GM21825 (cell line): ENCODE measurements around the gene ZNF382.
"Not testable (repeated sequence)": the region's sequence is repeated elsewhere in the genome, so short reads cannot be mapped to it uniquely, and the experiment has no call there.

ENCODE experiments used
- ATAC-seq: cut with Tn5 transposase; IDR thresholded peaks from one replicate; pipeline ENCODE4 v1.9.1; 2021; ENCODE audit warnings: mild to moderate bottlenecking, moderate library complexity; ENCODE audit not compliant: unreplicated experiment

Gene ZNF382

DNA sequence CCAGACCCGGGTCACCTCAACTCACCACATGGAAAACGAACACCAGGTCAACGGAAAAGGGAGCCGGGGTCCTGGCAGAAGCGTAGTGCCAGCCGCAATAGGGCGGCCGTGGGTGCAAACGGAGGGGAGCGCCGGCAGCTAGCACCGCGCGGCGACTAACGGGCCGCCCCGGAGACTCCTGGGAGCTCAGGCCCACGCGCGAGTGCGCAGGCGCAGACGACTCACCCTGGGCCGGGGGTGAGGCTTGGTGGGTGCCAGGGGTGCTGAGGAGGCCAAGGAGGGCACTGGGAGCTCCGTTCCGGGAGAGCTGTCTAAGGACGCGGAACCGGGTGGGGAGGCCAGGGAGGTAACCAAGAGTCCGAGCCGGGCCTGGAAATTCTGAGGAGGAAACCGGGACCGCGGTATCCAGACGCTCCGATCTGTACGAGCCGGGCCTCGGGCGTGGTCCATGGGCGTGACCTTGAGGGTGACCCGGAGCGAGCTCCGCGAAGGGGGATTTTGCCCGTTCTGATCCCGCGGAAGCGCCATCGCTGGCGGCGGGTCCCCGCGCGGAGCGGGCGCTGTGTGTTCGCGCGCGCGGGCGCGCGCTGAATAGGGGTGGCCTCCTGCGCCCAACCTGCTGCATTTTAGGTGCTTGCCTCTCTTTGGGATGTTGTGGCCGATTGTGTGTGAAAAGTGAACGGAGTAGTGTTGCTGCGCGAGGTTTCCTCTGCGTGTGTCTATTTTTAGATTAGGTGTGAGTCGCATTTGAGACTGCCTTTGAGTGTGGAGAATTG, at the start of gene ZNF382:
Gene ZNF382 (plus strand): TSS at position 213 of the 776 bp plus-strand sequence. CDS start 4,602 bp downstream, outside the sequence.
- ATAC-seq, result peak; percentile 61

DNA sequence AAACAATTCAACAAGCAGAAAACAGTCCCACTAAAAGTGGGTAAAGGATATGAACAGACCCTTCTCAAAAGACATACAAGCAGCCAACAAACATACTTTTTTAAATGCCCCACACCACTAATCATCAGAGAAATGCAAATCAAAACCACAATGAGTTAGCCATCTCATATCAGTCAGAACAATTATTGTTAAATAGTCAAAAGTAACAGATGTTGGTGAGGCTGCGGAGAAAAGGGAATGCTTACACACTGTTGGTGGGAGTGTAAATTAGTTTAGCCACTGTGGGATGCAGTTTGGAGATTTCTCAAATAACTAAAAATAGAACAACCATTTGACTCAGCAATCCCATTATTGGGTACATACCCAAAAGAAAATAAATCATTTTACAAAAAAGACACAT, 40.7 kb upstream of the ZNF382 start:
- ATAC-seq, result no peak

DNA sequence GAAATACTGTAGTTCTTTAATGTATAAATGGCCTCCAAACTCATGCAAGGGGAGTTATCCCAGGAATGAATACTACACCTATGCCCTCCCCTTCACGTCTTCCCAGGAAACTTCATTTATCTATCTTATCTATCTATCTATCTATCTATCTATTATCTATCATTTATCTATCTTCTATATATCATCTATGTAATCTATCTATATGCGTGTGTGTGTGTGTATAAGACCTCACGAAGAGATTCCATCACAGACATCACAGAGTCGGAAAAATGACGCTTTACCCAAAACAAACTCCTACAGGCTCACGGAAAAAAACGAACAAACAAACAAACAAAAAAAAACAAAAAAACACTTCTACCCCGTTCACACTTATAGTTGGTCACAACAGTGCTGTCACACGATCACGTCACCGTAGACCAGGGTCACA, 32.5 kb upstream of the ZNF382 start:
- no peak for ATAC-seq

DNA sequence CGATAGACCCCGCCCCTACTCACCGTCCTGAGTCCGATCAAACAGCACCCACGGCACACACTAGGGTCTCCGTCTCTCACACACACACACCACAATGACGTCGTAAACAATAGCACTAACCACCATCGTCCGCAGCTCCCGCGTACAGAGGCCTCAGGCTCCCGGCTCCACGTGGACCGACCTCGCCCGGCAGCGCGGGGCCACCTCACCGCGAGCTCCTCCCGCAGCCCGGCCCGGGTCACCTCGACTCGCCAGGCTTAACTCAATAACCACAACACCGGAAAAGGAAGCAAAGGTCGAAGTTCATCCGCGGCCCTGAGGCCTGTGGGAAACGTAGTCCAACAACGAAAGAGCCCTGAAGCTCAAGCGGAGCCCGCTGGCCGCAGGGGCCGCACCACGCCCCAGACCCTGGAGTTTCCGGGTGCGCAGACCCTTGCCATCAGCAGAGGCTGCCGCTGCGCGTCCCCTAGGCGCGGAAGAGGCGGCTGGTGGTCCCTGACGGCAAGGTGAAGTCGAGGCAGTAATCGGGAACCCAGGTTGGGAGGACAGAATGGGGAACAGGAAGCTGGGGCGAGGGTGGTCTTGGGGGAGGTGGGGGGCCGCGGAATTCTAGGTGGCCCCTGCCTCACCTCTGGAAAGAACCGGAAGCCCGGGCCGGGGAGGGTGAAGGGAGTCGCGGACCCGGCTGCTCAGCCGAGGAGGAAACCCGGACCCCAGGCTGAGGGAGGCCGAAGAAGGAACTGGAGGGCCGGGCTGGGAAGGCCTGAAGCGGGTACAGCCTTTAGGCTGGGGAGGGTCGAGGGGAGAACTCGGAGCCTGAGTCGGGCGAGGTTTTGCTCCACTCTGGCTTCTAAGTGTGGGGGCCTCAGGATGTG, 31.9 kb upstream of the ZNF382 start, which contains the start of gene ZNF529:
Gene ZNF529 (minus strand): TSS at position 273 of the 875 bp plus-strand sequence. CDS start 946 bp downstream, outside the sequence.
- ATAC-seq, result peak; percentile 92

DNA sequence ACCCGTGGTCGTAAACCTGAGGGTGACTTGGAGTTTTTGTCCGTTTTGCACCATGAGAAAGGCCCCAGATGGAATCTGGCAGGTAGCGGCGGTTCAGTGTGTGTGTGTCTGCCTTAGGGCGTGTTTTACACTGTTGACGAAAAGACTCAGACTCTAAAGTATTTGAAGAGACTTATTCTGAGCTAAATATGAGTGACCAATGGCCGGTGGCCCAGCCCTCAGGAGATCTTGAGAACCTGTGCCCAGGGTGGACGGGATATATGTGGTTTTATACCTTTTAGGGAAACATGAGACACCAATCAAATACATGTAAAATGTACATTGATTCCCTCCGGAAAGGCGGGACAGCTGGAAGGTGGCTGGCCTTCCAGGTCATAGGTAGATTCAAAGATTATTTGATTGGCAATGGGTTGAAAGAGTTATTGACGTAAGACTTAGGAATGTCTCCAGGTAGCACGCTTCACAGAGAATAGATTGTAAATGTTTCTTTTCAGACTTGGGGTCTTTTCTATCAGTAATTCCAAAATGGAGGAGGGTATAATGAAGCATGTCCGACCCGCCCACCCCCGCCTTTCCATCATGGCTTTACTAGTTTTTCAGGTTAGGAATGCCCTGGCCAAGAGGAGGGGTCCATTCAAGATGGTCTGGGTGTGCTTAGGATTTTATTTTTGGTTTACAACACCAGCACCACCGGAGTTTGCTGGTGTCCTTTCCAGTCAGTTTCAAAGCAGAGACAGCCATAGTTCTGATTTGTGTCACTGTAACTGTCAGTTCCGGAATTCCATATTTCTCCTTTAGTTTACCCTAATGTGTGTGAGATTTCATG, 31.0 kb upstream of the ZNF382 start:
- no peak for ATAC-seq

DNA sequence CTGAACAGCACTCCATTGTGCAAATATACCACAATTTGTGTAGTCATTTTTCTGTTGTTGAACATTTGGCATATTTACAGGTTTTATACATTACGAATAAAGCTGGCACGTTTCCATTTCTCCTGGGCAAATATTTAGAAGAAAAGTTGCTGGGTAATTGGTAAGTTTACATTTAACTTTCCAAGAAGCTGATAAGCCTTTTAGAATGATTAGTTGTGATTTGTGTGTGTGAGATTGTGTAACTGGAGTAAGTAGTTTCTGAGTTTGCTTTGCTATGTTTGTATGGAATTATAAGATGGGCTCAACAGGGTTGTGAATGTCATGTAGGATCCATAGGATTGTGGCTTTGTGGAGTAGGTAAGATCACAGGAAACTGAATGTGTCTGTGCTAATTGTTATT, 30.4 kb upstream of the ZNF382 start:
- ATAC-seq, result no peak

DNA sequence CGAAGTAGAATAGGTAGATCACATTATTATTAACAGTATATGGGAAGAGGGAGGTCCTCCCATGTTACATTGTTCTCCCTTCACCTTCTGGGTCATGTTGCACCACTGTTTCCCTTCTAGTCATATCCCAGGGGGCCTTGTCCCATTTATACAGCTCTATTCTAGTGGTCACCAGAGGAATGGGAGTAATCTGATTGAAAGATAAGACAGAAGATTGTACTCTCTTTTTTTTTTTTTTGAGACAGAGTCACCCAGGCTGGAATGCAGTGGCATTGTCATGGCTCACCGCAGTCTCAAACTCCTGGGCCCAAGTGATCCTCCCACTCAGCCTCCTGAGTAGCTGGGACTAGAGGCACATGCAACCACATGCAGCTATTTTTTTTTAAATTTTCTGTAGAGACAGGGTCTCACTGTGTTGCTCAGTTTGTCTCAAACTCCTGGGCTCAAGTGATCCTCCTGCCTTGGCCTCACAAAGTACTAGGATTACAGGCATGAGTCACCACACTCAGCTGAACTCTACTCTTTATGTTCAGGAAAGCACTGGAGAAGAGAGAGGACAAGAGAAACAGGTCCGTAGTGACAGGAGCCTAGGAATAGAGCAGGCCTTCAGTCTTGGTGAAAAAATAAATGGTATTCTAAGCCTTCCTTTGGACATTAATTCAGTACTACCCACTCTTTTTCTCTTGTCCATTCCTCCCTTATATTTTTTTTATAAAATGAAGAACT, 27.7 kb upstream of the ZNF382 start:
- no peak for ATAC-seq

DNA sequence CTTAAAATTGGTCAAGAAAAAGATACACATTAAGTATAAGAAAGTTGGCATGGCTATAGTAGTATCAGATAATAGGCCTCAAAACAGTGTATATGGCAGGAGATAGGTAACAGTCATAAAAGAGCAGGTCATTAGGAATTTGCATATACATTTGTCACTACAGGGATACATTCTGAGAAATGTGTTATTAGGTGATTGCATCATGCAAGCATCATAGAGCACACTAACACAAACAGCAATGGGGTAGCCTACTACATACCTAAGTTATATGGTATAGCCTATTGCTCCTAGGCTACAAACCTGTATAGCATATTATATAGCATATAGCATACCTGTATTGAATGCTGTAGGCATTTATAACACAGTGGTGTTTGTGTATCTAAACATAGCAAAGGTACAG, 25.9 kb upstream of the ZNF382 start:
- ATAC-seq, result no peak

DNA sequence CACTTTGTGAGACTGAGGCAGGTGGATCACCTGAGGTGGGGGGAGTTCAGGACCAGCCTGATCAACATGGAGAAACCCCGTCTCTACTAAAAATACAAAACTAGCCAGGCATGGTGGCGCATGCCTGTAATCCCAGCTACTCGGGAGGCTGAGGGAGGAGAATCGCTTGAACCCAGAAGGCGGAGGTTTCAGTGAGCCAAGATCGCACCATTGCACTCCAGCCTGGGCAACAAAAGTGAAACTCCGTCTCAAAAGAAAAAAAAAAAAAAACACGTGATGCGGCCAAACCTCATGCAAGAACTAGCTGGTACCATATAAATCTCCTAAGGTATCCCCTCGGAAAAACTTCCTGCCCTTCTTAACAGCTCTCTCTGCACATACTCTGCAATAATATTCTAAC, 2.4 kb upstream of the ZNF382 start:
- ATAC-seq, result not testable (repeated sequence)

DNA sequence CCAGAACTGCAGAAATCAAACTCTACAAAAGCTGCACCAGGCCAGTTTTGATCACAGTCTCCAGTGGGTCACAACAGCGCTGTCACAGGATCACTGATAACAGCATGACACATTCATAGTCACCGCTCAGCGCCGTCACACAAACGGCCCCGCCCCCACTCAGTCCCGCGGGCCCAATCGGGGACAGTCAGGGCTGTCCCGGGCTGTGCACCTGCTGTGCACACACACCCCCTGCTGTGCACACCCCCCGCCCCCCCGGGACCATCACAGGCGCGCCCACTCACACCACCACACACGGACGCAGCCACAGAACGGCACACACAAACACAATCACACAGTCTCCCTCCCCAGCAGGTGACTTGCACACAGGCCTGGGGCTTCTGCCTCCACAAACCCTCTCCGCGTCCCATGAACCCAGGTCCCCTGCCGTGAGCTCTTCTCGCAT, 435 bp upstream of the ZNF382 start:
- peak; percentile 75 for ATAC-seq

DNA sequence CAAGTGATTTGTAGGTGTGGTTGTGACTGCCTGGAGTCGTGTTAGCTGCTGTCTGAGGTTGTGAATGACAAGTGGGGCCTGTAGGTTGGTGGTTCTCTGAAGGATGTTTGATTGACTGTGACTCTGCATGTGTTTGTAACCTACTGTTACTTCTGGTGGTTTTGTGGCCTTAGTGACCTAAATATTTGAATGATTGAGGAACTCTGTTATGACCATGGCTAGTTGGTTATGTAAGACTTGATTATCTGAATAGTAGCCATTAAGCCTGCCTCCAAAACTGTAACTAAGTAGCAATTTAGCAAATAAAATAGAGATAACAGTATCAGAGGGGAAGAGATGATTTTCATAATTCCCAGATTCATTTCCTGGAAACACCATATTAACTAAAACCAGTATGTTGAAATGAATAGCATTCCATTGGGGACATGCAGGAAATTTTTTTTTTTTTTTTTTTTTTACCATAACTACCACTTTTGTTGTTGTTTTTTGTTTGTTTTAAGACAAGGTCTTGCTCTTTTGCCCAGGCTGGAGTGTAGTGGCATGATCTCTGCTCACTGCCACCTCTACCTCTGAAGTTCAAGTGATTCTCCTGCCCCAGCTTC, 865 bp downstream of the ZNF382 start:
- ATAC-seq, result no peak

DNA sequence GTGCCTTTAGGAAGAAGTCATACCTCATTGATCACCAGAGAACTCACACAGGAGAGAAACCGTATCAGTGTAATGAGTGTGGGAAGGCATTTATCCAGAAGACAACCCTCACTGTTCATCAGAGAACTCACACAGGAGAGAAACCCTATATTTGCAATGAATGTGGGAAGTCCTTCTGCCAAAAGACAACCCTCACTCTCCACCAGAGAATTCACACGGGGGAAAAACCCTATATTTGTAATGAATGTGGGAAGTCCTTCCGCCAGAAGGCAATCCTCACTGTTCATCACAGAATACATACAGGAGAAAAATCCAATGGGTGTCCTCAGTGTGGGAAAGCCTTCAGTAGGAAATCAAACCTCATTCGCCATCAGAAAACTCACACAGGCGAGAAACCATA, 21.9 kb downstream of the ZNF382 start:
- ATAC-seq, result no peak

DNA sequence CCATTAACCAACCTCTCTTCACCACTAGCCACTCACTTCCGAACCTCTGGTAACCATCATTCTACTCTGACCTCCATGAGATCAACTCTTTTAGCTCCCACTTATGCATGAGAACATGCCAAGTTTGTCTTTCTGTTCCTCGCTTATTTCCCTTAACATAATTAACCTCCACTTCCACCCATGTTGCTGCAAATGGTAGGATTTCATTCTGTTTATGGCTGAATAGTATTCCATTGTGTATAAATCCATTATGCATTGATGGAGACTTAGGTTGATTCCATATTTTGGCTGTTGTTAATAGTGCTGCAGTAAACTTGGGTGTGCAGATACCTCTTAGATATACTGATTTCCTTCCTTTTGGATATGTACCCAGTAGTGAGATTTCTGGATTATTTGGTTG, 30.2 kb downstream of the ZNF382 start:
- ATAC-seq, result no peak

DNA sequence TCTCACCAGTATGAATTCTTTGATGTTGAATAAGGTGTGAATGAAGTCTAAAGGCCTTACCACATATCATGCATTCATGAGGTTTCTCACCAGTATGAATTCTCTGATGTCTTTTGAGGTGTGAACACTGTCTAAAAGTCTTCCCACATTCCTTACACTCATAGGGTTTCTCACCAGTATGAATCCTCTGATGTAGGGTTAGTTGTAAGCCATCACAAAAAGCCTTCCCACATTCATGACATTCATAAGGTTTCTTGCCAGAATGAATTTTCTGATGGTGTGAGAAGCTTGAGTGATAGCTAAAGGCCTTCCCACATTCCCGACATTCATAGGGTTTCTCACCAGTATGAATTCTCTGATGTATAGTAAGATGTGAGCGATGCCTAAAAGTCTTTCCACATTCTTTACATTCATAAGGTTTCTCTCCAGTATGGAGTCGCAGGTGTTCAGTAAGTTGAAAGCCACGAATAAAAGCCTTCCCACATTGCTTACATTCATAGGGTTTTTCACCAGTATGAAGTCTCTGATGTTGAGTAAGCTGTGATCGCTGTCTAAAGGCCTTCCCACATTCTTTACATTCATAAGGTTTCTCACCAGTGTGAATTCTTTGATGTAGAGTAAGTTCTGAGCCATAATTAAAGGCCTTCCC, 33.9 kb downstream of the ZNF382 start:
- no peak for ATAC-seq

DNA sequence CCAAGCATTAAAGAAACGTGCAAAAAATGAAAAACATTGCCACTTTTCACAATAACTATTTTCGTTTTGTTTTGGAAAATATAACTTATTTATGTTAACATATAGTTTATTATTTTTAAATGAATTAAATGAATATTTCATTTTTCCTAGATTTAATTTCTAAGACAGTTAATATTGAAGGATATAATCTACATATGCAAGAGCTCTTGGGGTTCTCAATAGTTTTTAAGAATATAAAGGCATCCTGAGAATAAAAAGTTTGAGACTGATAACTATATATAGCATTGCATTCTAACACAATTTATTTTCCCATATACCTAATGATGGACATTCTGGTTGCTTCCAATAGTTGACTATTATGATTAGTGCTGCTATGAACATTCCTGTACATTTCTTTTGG, 41.6 kb downstream of the ZNF382 start:
- no peak for ATAC-seq

DNA sequence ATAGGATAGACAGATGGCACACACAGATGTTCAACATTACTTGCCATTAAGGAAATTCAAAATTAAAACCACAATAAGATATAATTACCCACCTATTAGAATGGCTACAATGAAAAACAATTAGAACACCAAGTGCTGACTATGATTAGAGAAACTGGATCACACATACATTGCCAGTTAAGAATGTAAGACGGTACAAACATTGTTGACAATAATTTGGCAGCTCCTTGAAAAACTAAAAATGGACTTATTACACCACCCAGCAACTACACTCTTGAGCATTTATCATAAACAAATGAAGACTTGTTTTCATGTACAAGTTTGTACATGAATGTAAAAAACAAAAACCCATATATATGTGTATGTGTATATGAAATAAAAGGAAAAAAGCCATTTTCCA, 47.8 kb downstream of the ZNF382 start:
- ATAC-seq, result no peak

DNA sequence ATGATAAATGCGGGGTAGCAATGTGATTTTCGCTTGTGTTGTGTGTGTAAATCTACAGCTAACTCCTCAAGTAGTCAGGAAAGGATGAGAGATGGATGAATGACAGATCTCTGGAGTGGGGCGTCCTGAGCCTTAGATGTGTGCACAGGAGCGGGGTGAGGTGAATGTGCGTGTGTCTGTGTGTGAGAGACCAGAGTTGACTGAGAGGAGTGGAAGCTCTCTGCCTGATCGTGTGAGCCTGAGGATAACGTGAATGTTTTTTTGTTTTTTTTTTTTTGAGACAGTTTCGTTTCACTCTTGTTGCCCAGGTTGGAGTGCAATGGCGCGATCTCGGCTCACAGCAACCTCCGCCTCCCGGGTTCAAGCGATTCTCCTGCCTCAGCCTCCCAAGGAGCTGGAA, 60.7 kb downstream of the ZNF382 start:
- ATAC-seq, result no peak

DNA sequence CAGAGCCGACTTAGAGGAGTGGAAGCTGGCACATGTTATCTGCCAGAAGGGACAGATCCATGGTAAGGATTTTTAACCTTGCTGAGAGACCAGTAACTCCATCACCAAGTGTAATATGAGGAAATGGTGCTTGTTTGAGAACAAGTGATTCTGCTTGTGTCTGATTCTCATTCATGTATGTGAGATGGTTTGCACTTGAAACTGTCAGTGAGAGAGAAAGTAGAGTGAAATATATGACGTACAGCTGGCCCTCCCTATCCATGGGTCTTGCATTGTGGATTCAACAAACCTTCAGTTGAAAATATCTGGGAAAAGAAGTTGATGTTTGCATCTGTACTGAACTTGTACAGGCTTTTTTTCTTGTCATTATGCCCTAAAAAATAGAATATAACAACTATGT, 63.5 kb downstream of the ZNF382 start:
- no peak for ATAC-seq

DNA sequence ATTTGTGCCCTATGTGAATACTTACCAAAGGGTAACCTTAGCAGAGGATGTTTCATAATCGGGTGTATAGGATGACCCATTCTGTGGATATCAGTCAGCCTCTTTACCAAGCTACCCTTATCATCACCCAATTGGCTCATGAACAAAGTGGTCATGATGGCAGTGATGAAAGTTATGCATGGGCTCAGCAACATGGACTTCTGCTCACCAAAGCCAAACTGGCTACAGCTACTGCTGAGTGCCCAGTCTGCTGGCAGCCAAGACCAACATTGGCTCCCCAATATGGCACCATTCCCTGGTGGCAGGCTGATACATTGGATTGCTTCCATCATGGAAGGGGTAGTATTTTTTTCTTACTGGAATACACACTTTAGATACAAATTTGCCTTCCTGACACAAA, 67.3 kb downstream of the ZNF382 start:
- no peak for ATAC-seq
